DND-41 (cell line): Measurements from ENCODE around the gene PCDHGC5.
A peak's percentile ranks its signal among the peaks of the same experiment; 100 is the strongest.

ENCODE experiments used
- ATAC-seq: fragments of 200-7000 bp; cut with Tn5 transposase; 3 replicates; pipeline ENCODE4 v1.9.1; 2021; ENCODE audit warnings: low read depth; ENCODE audit not compliant: insufficient read depth
- DNase-seq: peaks from one replicate; pipeline ENCODE4 v3.0.0-alpha.2; 2020
- H2AFZ ChIP-seq: 2 replicates; pipeline ENCODE4 v1.6.0; 2012; ENCODE audit warnings: low read depth, low read length
- H3K27ac ChIP-seq: 2 replicates; pipeline ENCODE4 v1.5.1; 2012; ENCODE audit warnings: low read length, inconsistent platforms
- H3K27me3 ChIP-seq: fragments of 200-600 bp; sonication (generic); 2 replicates; pipeline ENCODE4 v1.6.0; 2012; ENCODE audit warnings: low read length, mild to moderate bottlenecking, inconsistent platforms; ENCODE audit not compliant: insufficient read depth, poor library complexity
- H3K36me3 ChIP-seq: 2 replicates; pipeline ENCODE4 v1.5.1; 2012; ENCODE audit warnings: low read length, inconsistent platforms; ENCODE audit not compliant: insufficient read depth
- H3K4me1 ChIP-seq: 2 replicates; pipeline ENCODE4 v1.5.1; 2012; ENCODE audit warnings: mild to moderate bottlenecking, low read length; ENCODE audit not compliant: insufficient read depth
- H3K4me2 ChIP-seq: 2 replicates; pipeline ENCODE4 v1.6.0; 2012; ENCODE audit warnings: mild to moderate bottlenecking, moderate library complexity, low read length, inconsistent platforms; ENCODE audit not compliant: insufficient read depth
- H3K4me3 ChIP-seq, 2 experiments: fragments of 200-600 bp in 1 of 2; shearing (Covaris generic) in 1 of 2; 2 replicates each; pipeline ENCODE4 v1.5.1; 2012 to 2016; ENCODE audit warnings: inconsistent platforms in 2 of 2, low read length in 2 of 2, mild to moderate bottlenecking in 2 of 2, low read depth in 1 of 2, moderate library complexity in 1 of 2
- H3K79me2 ChIP-seq: 2 replicates; pipeline ENCODE4 v1.6.0; 2012; ENCODE audit warnings: low read length, inconsistent platforms; ENCODE audit not compliant: insufficient read depth
- H3K9ac ChIP-seq: 2 replicates; pipeline ENCODE4 v1.6.0; 2012; ENCODE audit warnings: low read depth, mild to moderate bottlenecking, inconsistent platforms, low read length, moderate library complexity
- H3K9me3 ChIP-seq: 2 replicates; pipeline ENCODE4 v1.5.1; 2012; ENCODE audit warnings: low read length, moderate library complexity, mild to moderate bottlenecking, inconsistent platforms; ENCODE audit not compliant: insufficient read depth, severe bottlenecking
- H4K20me1 ChIP-seq: 2 replicates; pipeline ENCODE4 v1.6.0; 2012; ENCODE audit warnings: low read length; ENCODE audit not compliant: insufficient read depth
- CTCF ChIP-seq: IDR thresholded peaks from 2 replicates; pipeline ENCODE4 v1.5.1; 2012; ENCODE audit warnings: borderline replicate concordance, low read length, moderate library complexity, mild to moderate bottlenecking; ENCODE audit not compliant: poor library complexity, severe bottlenecking; ENCODE audit errors: extremely low read depth
- EZH2 ChIP-seq: IDR thresholded peaks from 3 replicates; pipeline ENCODE4 v1.6.1; 2012; ENCODE audit warnings: borderline replicate concordance, low read depth, mild to moderate bottlenecking, moderate library complexity, low read length, inconsistent platforms; ENCODE audit not compliant: severe bottlenecking

Gene PCDHGC5

GRCh38 chr5:141508798-141509611, 20.1 kb downstream of the PCDHGC5 start:
- H2AFZ ChIP-seq: no peak overlapping the region
- no peak overlapping the region for H3K4me3 ChIP-seq
- H4K20me1 ChIP-seq: no peaks in the 10 kb centered on the region
- no peaks in the 10 kb centered on the region for H3K27me3 ChIP-seq
- no peaks in the 10 kb centered on the region for H3K9me3 ChIP-seq
- peaks cover 16% of the 10 kb centered on the region for H3K36me3 ChIP-seq
- no peak overlapping the region for H3K9ac ChIP-seq
- H3K4me1 ChIP-seq: no peaks in the 10 kb centered on the region
- no peak overlapping the region for H3K4me2 ChIP-seq
- DNase-seq: peak; percentile 23
- H3K79me2 ChIP-seq: no peaks in the 10 kb centered on the region
- peak; percentile 38 for ATAC-seq
- H3K27ac ChIP-seq: no peak overlapping the region
- TF ChIP-seq EZH2 (no peak), CTCF (no peak)

DNA sequence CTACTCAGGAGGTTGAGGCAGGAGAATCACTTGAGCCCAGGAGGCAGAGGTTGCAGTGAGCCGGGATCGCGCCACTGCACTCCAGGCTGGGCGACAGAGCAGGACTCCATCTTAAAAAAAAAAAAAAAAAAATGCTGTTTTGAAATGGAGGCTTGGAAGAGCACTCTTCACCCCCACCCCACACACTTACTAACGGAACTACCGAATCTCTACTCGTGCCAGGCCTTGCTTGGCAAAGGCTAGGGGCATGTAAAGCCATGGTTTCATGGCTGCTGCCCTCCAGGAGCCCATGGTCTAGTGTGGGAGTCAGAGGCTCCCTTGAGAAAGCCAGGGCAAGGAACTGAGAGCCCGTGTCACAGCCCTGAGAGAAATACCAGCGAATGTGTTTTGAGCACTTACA, 21.3 kb downstream of the PCDHGC5 start:
- DNase-seq: no peak
- no peak for TF ChIP-seq CTCF
- no peak for TF ChIP-seq EZH2
- Histone ChIP-seq H4K20me1 (no peaks in the 10 kb centered on the region), H3K36me3 (peaks cover 28% of the 10 kb centered on the region), H3K9ac (no peak overlapping the region), H3K4me2 (no peak overlapping the region), H3K79me2 (no peaks in the 10 kb centered on the region), H3K9me3 (no peaks in the 10 kb centered on the region), H2AFZ (no peak overlapping the region), H3K4me1 (no peaks in the 10 kb centered on the region), H3K4me3 (no peak overlapping the region), H3K27ac (no peak overlapping the region), H3K27me3 (no peaks in the 10 kb centered on the region)
- no peak for ATAC-seq

DNA sequence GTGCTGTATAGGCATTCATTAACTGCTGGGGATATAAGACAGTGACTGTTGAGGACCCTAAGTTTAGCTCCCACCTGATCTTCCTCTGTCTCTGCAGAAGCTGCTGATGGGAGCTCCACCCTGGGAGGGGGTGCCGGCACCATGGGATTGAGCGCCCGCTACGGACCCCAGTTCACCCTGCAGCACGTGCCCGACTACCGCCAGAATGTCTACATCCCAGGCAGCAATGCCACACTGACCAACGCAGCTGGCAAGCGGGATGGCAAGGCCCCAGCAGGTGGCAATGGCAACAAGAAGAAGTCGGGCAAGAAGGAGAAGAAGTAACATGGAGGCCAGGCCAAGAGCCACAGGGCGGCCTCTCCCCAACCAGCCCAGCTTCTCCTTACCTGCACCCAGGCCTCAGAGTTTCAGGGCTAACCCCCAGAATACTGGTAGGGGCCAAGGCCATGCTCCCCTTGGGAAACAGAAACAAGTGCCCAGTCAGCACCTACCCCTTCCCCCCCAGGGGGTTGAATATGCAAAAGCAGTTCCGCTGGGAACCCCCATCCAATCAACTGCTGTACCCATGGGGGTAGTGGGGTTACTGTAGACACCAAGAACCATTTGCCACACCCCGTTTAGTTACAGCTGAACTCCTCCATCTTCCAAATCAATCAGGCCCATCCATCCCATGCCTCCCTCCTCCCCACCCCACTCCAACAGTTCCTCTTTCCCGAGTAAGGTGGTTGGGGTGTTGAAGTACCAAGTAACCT, 22.1 kb downstream of the PCDHGC5 start:
- no peaks in the 10 kb centered on the region for H3K79me2 ChIP-seq
- ATAC-seq (no peak), DNase-seq (no peak)
- no peak overlapping the region for H2AFZ ChIP-seq
- H3K27ac ChIP-seq: no peak overlapping the region
- no peak overlapping the region for H3K4me3 ChIP-seq
- H3K9me3 ChIP-seq: no peaks in the 10 kb centered on the region
- no peaks in the 10 kb centered on the region for H3K4me1 ChIP-seq
- H3K9ac ChIP-seq: no peak overlapping the region
- H3K27me3 ChIP-seq: no peaks in the 10 kb centered on the region
- no peak overlapping the region for H3K4me2 ChIP-seq
- H4K20me1 ChIP-seq: peaks cover 1% of the 10 kb centered on the region; the same call in 1 of the 2 replicates
- peaks cover 36% of the 10 kb centered on the region for H3K36me3 ChIP-seq
- TF ChIP-seq EZH2 (no peak), CTCF (no peak)
